HuH-7 (cell line): ENCODE measurements around the gene UTP15.

Experiments used
- DNase-seq: peaks from one replicate; pipeline ENCODE4 v3.0.0; 2011; ENCODE audit warnings: low spot score

Gene UTP15

GRCh38 chr5:73565139-73565968, at the start of gene UTP15, which contains the start of gene ANKRA2:
Gene UTP15, plus strand, starts transcription at chr5:73565743. Its CDS starts 1,602 bp downstream, at chr5:73567345.
Gene ANKRA2, minus strand, starts transcription at chr5:73565639. Its CDS starts 2,758 bp downstream, at chr5:73562881.
- DNase-seq: peak; percentile 66

- peak; percentile 77 for DNase-seq
Measured at GRCh38 chr5:73519531-73520283, 45.8 kb upstream of the UTP15 start.

DNA sequence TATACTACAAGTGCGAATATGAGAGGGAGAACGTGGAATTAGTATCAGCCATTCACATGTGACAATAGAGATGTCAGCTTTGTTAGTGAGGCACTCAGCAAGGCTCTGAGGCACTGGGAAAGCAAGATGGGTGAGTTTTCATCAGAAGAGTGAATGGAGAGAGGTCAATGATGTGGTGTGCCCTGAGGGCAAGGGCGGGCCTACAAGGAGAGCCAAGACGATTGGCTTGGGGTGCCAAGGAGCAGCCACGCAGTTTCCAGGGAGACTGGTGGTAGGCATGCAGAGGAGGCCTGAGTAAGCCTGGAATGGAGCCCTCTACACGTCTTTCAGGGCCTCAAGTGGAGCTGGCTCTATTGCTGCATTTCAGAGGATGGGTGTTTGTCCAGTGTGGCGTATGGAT, 42.6 kb upstream of the UTP15 start:
- no peak for DNase-seq

DNA sequence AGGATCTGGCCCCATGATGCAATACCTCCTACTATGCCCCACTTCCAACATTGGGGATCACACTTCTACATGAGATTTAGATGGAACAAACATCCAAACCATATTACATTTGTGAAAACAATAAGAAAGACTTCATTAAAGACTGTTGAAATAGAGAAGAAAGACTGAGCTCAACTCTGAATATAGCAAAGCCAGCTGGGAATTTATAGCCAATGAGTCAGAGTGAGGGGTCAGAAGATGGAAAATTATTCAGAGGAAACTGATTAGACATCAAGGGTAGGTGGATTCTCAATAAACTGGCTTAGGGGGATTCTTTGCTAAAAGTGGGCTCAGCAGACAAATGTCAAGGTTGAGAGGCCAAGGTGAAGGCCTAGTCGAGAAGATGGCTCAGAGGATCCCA, 41.7 kb upstream of the UTP15 start:
- no peak for DNase-seq

DNA sequence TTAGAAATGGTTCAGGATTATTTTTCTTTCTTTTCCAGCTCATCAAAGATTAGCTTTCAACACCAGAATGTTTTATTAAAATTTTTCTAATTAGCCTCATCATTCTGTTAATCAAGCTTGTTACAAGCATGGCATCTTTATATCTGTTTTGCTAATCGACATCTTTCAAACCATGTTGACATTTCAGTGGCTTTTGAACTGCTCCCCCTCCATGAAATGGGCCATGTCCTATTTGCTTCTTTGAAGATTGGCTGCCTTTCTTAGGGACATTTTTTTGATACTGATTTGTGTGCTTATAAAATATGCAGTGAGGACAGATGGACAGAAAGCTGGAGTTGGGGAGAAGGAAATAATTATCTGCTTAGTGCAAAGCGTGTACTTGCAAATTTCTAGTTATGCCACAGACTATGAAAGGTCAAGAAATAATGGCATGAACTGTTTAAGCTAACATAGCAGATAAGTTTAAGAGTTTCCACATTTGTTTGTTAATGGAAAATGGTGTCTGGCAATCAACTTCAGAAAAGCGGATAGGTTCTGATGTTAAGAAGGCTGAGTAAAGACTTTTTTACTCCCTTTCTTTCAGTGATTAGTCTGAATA, 39.8 kb upstream of the UTP15 start:
- DNase-seq: no peak

- DNase-seq: no peak
Measured at GRCh38 chr5:73528248-73528647, 37.3 kb upstream of the UTP15 start.

- no peak for DNase-seq
Measured at GRCh38 chr5:73529081-73529480, 36.5 kb upstream of the UTP15 start.

GRCh38 chr5:73531356-73531755, 34.2 kb upstream of the UTP15 start:
- no peak for DNase-seq

- DNase-seq: no peak
Measured at GRCh38 chr5:73532195-73532594, 33.3 kb upstream of the UTP15 start.

DNA sequence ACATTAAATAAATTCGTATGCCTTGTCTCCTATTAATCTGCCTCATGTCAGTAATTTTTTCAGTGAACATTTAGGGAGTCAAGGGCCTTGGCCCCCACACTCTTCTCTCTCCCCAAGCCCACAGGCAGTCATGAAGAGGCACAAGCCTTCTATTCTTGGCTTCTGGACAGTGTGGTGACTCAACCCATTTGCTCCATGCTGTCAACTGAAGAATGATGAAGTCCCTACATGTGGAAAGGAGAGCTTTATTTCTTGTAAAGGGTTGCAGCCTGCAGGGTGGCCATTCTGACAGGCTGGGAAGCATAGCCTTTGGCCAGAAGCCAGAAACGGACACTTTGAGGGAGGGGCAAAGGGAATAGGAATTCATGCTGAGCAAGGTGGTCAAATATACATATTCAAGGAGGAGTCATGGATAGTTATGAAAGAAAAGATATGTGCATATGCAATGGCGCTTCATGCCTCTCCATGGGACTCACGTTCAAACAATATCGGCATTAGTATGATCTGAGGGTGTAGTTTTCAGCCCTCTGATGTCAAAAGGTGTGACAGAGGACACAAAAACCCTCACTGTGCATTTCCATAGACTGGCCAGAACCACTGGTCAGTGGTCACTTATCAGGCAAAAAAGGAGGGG, 31.4 kb upstream of the UTP15 start:
- no peak for DNase-seq

DNA sequence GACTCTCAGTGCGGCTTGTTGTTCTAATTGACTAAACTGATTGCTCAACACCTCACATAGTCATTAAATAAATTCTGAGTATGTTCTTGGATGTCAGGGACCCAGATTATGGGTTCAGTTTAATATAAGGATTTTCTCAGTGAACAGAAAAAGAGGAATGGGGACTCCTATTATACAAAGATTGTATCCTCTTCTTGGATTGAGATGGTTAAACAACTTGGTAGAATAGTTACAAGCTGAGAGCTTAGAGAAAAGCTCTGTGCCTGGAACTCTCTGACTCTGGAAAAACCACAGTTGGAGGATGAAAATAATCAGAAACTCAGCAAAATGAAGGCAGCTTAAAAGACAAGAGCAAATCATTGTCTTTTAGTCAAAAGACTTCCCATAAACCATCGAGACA, 30.6 kb upstream of the UTP15 start:
- no peak for DNase-seq

GRCh38 chr5:73539730-73540129, 25.8 kb upstream of the UTP15 start:
- DNase-seq: no peak

- no peak for DNase-seq
Measured at GRCh38 chr5:73540192-73540591, 25.4 kb upstream of the UTP15 start.

DNA sequence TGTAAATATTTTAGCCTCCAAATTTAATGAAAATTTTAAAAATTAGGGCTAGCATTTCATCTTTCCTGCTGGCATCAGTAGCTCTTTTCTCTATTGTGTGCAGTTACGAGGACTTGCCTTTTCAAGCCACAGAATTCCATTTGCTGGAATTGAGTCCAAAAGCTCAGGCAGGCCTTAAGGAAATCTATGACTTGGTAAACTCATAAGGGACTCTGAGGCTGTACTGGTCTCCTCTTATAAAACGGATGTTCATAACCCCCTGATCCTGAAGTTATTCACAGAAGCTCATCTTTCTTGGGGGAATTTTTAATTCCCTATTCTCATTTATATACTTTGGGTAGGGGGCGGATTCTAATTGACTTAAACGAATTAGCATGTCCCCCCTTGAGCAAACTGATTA, 23.5 kb upstream of the UTP15 start:
- no peak for DNase-seq

GRCh38 chr5:73544429-73545402, 20.8 kb upstream of the UTP15 start:
- no peak for DNase-seq

DNA sequence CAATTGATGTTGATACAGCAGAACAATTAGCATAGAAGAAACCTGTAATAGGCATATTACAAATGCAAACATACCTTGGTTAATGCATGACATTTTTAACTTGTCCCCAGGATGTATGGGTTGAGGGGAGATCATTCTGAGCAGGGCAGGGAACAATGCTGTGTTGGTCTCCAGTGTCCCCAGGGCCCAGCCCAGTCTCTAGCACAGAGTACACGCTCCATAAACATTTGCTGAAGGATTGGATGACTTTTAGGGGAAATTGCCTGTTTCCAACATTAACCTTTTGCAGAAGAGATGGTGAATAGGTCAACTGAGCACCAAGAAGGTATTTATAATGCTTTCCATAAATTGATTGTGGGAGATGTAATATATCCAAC, 20.2 kb upstream of the UTP15 start:
- no peak for DNase-seq

DNA sequence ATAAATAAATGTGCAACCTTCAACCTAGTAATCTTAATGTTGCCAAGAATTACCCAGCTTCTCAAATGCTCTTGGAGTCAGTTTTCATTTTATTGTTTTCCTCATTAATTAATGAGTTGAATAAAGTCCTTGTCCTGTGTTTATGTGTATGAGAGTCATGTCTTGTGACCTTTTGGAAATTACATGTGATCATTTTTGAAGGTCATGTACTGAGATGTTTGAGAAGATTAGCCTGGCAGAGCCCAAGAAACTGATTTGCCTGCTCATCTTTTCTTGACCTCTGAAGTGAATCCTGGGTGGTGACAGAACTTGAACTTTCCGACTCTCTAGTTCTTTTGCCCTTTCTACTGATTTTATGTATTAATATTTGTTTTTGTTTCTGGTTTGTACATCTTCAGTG, 15.5 kb upstream of the UTP15 start:
- no peak for DNase-seq

GRCh38 chr5:73552642-73553041, 12.9 kb upstream of the UTP15 start:
- DNase-seq: no peak

DNA sequence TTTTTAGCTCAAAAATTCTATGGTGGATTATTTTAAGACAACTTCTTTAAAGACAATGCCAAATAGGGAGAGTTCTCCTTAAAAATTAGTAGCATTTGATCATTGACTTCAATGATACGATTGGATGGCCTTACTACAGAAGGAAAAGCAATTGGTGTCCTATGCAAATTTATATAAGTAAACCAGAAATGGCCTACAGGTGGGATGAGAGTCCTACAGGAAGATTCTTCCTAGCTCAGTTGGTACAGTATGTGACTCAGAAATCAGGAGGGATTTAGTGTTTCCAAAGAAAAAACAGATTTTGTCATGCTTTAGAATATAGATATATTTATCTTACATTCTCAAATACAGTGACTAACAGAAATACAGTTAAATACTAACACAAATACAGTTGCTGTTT, 6.6 kb upstream of the UTP15 start:
- DNase-seq: no peak

DNA sequence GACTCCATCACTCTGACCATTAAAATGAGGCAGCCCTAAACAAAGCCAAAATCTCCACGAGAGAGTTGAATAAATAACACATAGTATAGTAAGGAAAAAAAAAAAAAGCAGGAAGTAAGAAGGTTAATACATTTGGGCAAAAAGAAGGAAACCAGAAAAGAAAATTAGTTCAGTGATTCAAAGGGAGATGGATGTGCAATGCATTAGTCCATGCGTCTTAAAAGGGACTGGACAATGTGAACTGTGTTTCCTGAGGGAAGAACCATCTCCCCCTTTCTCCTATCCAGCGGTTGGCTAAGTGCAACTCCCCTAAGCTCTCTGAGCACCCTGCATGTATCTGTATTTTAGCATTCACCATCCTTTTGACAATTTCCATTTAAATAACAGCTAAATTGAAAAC, 1.5 kb upstream of the UTP15 start:
- no peak for DNase-seq

DNA sequence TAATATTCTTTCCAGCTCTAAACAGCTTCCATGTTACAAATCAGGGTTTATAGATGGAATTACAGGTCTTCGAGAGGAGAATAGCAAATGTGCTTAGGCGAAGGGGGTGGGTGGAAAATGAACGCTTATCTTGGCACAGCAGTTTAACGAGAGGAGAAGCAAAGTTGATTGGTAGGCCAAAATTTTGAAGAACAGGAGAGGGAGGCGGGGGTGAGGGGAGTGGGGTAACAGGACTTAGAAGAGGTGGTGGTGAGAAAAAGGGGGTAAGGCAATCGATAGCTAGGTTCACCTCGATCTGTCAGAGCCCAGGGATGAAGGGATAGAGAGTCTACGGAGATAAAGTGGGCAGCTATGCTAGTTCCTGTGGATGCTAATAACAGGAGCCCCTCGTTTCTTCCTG, 868 bp upstream of the UTP15 start:
- DNase-seq: no peak
